Common myeloid progenitor, CD34-positive (primary cell): ENCODE measurements around the gene MDK.

Source experiments
- CTCF ChIA-PET: fragments of 350-600 bp; sonication (Branson Sonifier 250); formaldehyde crosslinking; loops from one replicate; lab custom pipeline; 2021; ENCODE audit warnings: antibody characterized with exemption; lab: Charles Lee
- POLR2A ChIA-PET: fragments of 350-600 bp; sonication (Branson Sonifier 250); formaldehyde crosslinking; loops from one replicate; lab custom pipeline; 2021; ENCODE audit warnings: antibody characterized with exemption; lab: Charles Lee
- DNase-seq, 3 donors: peaks; one replicate each; pipeline versions ENCODE4 v3.0.0 to v3.0.0-alpha.2; 2013
- H3K27ac ChIP-seq, 2 experiments: 1 replicate in 1 of 2; 2 replicates in 1 of 2; pipeline ENCODE4 v1.7.0; 2013; ENCODE audit warnings: inconsistent platforms in 2 of 2, low read length in 2 of 2, mild to moderate bottlenecking in 2 of 2, low read depth in 1 of 2, moderate library complexity in 1 of 2; ENCODE audit not compliant: severe bottlenecking in 2 of 2, insufficient read depth in 1 of 2, poor library complexity in 1 of 2
- H3K27me3 ChIP-seq, 5 experiments: replicated peaks in 2 of 5; 1 replicate in 3 of 5; 2 replicates in 2 of 5; pipeline versions ENCODE4 v1.6.1 to v1.7.0; 2013; ENCODE audit warnings: low read length in 4 of 5, mild to moderate bottlenecking in 2 of 5, moderate library complexity in 2 of 5, inconsistent platforms in 1 of 5; ENCODE audit not compliant: insufficient read depth in 5 of 5, control insufficient read depth in 4 of 5
- H3K36me3 ChIP-seq, 4 experiments: 1 replicate in 2 of 4; 2 replicates in 2 of 4; pipeline versions ENCODE4 v1.6.1 to v1.7.0; 2013; ENCODE audit warnings: low read length in 3 of 4, control low read depth in 1 of 4, mild to moderate bottlenecking in 1 of 4; ENCODE audit not compliant: control insufficient read depth in 4 of 4, insufficient read depth in 4 of 4
- H3K4me1 ChIP-seq, 4 experiments: 1 replicate in 3 of 4; 2 replicates in 1 of 4; pipeline versions ENCODE4 v1.6.1 to v1.7.1; 2013; ENCODE audit warnings: low read length in 3 of 4, mild to moderate bottlenecking in 3 of 4, control low read depth in 1 of 4, inconsistent platforms in 1 of 4, moderate library complexity in 1 of 4; ENCODE audit not compliant: control insufficient read depth in 4 of 4, insufficient read depth in 4 of 4; ENCODE audit errors: control extremely low read depth in 1 of 4
- H3K4me3 ChIP-seq, 7 experiments: 1 replicate in 4 of 7; 2 replicates in 3 of 7; pipeline versions ENCODE4 v1.5.1 to v1.7.0; 2013; ENCODE audit warnings: mild to moderate bottlenecking in 7 of 7, low read length in 6 of 7, moderate library complexity in 6 of 7, inconsistent platforms in 2 of 7, low read depth in 2 of 7, control low read depth in 1 of 7; ENCODE audit not compliant: insufficient read depth in 4 of 7, control insufficient read depth in 1 of 7; ENCODE audit errors: extremely low read depth in 1 of 7
- H3K9me3 ChIP-seq, 5 experiments: 1 replicate in 4 of 5; 2 replicates in 1 of 5; pipeline versions ENCODE4 v1.6.1 to v1.7.1; 2013; ENCODE audit warnings: low read length in 4 of 5, mild to moderate bottlenecking in 2 of 5, inconsistent platforms in 1 of 5, low read depth in 1 of 5, moderate library complexity in 1 of 5; ENCODE audit not compliant: control insufficient read depth in 4 of 5, insufficient read depth in 2 of 5; ENCODE audit errors: control extremely low read depth in 1 of 5
- WGBS: methylation state at CpG from one replicate; pipeline ENCODE4 v1.1.5; 2013; ENCODE audit not compliant: insufficient coverage; 5-methylcytosine and 5-hydroxymethylcytosine counted together

The MDK gene

DNA sequence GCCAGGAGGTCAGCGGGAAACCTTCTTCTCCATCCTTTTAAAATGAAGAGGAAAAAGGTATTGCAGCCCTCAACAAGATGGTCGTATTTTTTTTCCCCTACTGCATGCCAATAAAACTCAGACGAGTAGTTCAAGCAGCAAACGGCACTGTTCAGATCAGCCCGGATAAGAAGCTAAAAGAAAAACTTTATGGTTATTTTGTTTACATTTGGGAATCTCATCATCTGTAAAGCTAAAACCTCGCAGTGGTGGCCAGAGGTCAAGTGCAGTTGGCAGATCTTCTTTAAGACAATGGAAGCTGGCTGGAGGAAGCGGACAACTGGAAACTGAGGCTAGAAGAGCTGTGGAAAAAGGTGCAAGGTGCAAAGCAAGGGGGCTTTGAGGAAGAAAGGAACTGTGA lies 41.1 kb downstream of the MDK start:
- Histone ChIP-seq H3K4me3 (no peak overlapping the region), H3K27ac (no peak overlapping the region), H3K9me3 (no peaks in the 10 kb centered on the region), H3K4me1 (no peaks in the 10 kb centered on the region), H3K36me3 (peaks cover 3 to 24% (median 17%) of the 10 kb centered on the region in 4 experiments), H3K27me3 (no peaks in the 10 kb centered on the region)
- DNase-seq: no peak
- POLR2A ChIA-PET: no interaction called here
- 94% methylated on average over 3 of the region's 7 CpGs for WGBS
- CTCF ChIA-PET: no interaction called here

DNA sequence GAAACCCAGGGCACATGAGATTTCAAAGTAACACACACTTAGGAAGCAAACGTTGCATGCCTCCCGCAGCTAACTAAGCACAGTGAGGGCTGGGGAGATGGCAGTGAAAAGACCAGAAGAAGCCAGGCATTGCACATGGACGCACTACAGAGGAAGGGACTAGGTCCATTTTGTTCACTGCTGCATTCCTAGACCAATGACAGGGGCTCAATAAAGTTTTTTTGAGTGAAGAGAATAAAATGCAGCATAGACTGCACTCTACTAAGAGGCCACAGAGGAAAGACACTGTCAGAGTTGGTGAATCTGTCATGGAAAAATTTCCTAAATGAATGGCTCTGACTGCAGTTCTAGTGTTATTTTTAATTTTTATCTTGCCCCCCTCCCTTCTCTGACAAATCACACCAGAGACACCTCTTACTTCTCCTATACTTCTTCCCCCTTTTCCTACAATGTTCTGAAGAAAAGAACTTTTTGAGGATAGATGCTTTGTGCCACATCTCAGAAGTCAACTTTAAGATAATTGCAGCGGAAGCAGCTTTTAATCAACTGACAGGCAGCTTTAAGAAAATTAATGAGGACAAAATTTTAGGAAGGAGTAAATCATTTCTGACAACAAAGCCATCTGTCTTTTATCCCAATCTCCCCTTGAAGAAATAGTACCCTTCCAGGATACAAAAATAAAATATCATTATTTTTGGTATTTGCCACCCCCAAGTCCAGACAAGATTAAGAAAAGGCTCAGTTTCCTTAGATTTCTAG lies 44.9 kb downstream of the MDK start:
- Histone ChIP-seq H3K27ac (peak overlapping the region in 1 of 2 experiments; percentile 37), H3K9me3 (no peaks in the 10 kb centered on the region), H3K27me3 (no peaks in the 10 kb centered on the region), H3K4me3 (no peak overlapping the region), H3K4me1 (no peaks in the 10 kb centered on the region), H3K36me3 (peaks cover 2 to 36% (median 25%) of the 10 kb centered on the region in 4 experiments)
- DNase-seq: peak in 2 of 3 donors; percentile 27 to 45
- POLR2A ChIA-PET: no interaction called here
- WGBS: 100% methylated on average over 2 of the region's 4 CpGs
- CTCF ChIA-PET: no interaction called here

DNA sequence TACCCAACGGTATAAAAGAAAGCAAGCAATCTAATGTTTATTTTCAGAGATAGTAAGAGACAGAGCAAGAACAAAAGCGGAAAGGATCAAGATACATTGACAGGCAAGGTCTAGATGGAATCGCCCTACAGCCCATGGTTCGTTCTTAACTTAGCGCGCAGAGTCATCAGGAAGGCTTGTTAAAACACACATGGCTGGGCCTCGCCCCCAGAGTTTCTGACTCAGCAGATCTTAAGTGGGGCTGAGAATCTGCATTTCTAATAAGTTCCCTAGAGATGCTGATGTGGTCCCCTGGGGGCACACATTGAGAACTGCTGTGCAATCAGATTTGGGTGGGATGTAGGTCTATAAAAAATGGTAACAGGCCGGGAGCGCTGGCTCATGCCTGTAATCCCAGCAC lies 45.9 kb downstream of the MDK start:
- CTCF ChIA-PET: no interaction called here
- H3K27ac ChIP-seq: no peak overlapping the region

GRCh38 chr11:46429717-46430116 lies 48.2 kb downstream of the MDK start:
- DNase-seq: no peak
- H3K27me3 ChIP-seq: no peaks in the 10 kb centered on the region
- WGBS: 100% methylated on average over 1 of the region's 3 CpGs
- CTCF ChIA-PET: no interaction called here
- POLR2A ChIA-PET: no interaction called here
- peaks cover 2 to 46% (median 34%) of the 10 kb centered on the region in 4 experiments for H3K36me3 ChIP-seq
- H3K4me1 ChIP-seq: no peaks in the 10 kb centered on the region
- no peaks in the 10 kb centered on the region for H3K9me3 ChIP-seq
- H3K4me3 ChIP-seq: no peak overlapping the region
- H3K27ac ChIP-seq: no peak overlapping the region

More for the DNA sequence above, 45.9 kb downstream of the MDK start:
- DNase-seq: peak in 2 of 3 donors; percentile 13 to 32
- H3K27me3 ChIP-seq: no peaks in the 10 kb centered on the region
- WGBS: 98% methylated on average over 8 of the region's 9 CpGs
- POLR2A ChIA-PET: no interaction called here
- no peak overlapping the region for H3K4me3 ChIP-seq
- H3K9me3 ChIP-seq: no peaks in the 10 kb centered on the region
- peaks cover 0 to 31% (median 23%) of the 10 kb centered on the region in 4 experiments for H3K36me3 ChIP-seq
- H3K4me1 ChIP-seq: no peaks in the 10 kb centered on the region

GRCh38 chr11:46431211-46431610 lies 49.7 kb downstream of the MDK start:
- Histone ChIP-seq H3K27me3 (no peaks in the 10 kb centered on the region), H3K36me3 (peaks cover 2 to 48% (median 36%) of the 10 kb centered on the region in 4 experiments)

More at GRCh38 chr11:46431211-46431610, 49.7 kb downstream of the MDK start:
- H3K27ac ChIP-seq: no peak overlapping the region
- H3K4me3 ChIP-seq: no peak overlapping the region
- H3K4me1 ChIP-seq: no peaks in the 10 kb centered on the region
- ChIA-PET POLR2A (interaction anchor here (0.6 to 0.7 kb wide), 2 partner anchors 36 to 187 kb away, joined by 3 read pairs; no protein-coding TSS in a partner anchor), CTCF (interaction anchor here (0.7 to 1.6 kb wide), 5 partner anchors 15 to 109 kb away, joined by 3 to 4 read pairs (median 3); no protein-coding TSS in a partner anchor)
- H3K9me3 ChIP-seq: no peaks in the 10 kb centered on the region
- no peak for DNase-seq
